ENCODE data around the gene ARHGAP23.

DNA sequence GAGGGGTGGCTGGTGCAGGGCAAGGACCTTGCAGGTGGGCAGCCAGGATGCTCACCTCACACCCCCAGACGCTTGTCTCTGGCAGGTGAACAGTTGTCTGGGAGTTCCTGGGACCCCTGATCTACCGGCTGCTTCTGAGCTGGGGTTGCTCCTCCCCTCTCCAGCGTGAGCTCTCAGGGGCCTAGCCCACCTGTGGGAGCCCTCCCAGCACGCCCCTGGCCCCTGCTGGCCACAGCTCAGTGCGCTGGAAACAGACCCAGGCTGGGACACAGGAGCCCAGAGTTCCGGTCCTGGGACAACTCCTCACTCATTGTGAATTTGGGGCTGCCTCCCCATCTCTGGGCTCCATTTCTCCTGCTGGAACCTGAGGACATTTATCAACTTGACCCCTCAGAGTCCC lies 30.3 kb downstream of the ARHGAP23 start:
- TF ChIP-seq, protein P1, sequence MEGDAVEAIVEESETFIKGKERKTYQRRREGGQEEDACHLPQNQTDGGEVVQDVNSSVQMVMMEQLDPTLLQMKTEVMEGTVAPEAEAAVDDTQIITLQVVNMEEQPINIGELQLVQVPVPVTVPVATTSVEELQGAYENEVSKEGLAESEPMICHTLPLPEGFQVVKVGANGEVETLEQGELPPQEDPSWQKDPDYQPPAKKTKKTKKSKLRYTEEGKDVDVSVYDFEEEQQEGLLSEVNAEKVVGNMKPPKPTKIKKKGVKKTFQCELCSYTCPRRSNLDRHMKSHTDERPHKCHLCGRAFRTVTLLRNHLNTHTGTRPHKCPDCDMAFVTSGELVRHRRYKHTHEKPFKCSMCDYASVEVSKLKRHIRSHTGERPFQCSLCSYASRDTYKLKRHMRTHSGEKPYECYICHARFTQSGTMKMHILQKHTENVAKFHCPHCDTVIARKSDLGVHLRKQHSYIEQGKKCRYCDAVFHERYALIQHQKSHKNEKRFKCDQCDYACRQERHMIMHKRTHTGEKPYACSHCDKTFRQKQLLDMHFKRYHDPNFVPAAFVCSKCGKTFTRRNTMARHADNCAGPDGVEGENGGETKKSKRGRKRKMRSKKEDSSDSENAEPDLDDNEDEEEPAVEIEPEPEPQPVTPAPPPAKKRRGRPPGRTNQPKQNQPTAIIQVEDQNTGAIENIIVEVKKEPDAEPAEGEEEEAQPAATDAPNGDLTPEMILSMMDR (IDR thresholded peaks at IDR 0.05; ENCODE audit: insufficient read depth, low read length, poor library complexity, severe bottlenecking), result no peak
- TF ChIP-seq EZH2phosphoT487 (conservative IDR thresholded peaks at IDR 0.05; ENCODE audit: low read length), result no peak
